Measurements from ENCODE around the gene AK1. TPM values are rescaled to one million over a fixed set of nuclear protein-coding genes. Genes with fewer than 3 reads are reported as not detected.

AK1 gene
- total and polyA plus RNA-seq, 9 of the 15 experiments (the other 6 are each of a cell fraction or from before 2014, with no cell fraction given), result 10.1 to 71.8 (median 39.0) TPM

DNA sequence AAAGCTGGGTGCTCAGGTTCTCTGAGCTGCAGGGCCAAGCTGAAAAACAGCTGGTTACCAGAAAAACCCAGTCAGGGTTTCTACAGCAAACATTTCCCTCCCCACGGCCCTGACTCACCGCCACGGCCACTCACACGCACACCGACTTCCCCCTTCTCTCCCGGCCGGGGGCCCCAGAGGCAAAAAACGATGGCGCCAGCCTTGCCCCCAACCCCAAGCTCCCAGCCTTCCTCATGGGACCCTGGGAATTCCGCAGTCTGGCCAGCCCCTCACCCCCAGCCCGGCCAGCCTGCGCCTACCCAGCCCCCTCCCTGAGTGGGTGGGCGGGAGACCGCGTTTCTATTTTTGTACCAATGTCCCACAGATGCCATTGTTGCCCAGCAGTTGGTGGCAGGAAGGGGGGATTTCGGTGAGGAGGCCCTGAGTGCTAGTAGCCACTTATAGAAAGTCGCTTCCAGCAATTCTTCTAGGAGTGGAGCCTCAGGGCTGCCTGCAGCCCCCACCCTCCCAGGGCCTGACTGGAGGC, 41.4 kb downstream of the AK1 start (continued):
- TF ChIP-seq, protein P1, sequence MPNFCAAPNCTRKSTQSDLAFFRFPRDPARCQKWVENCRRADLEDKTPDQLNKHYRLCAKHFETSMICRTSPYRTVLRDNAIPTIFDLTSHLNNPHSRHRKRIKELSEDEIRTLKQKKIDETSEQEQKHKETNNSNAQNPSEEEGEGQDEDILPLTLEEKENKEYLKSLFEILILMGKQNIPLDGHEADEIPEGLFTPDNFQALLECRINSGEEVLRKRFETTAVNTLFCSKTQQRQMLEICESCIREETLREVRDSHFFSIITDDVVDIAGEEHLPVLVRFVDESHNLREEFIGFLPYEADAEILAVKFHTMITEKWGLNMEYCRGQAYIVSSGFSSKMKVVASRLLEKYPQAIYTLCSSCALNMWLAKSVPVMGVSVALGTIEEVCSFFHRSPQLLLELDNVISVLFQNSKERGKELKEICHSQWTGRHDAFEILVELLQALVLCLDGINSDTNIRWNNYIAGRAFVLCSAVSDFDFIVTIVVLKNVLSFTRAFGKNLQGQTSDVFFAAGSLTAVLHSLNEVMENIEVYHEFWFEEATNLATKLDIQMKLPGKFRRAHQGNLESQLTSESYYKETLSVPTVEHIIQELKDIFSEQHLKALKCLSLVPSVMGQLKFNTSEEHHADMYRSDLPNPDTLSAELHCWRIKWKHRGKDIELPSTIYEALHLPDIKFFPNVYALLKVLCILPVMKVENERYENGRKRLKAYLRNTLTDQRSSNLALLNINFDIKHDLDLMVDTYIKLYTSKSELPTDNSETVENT (CRISPR knock-in tag; IDR thresholded peaks at IDR 0.05), result no peak

DNA sequence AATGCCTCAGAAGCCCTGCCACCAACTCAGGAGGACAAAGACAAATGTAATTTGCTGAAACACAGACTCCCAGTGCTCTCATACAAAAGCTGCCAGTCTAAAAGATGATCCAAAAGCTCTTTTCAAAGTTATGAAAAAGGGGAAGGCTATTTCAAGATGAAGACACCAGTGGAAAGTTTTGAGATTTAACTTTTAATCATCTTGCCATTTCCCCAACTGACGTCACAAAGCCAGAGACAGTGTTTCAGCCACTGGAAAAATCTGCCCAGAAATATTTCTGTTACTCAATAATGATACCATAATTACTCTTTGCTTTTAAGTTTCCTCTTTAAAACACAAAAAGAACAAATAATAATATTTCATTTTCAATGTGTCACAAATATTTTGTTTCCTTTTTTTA, 43.9 kb downstream of the AK1 start:
- Histone ChIP-seq H3K4me2 (ENCODE audit: insufficient read depth, low read length) (no peak overlapping the region), H3K9me3 (replicated peaks; ENCODE audit: control insufficient read depth, insufficient read depth, low read depth, low read length) (no peaks in the 10 kb centered on the region), H3K79me2 (ENCODE audit: control insufficient read depth, insufficient read depth, low read length) (no peaks in the 10 kb centered on the region), H3K9ac (ENCODE audit: insufficient read depth in 1 of 2, low read depth in 2 of 2, low read length in 2 of 2) (no peak overlapping the region), H3K4me1 (replicated peaks in 1 of 2; ENCODE audit: control insufficient read depth in 2 of 2, insufficient read depth in 2 of 2, low read length in 2 of 2) (peaks cover 8 to 22% of the 10 kb centered on the region in 2 experiments), H3K36me3 (ENCODE audit: control insufficient read depth, insufficient read depth, low read length) (no peaks in the 10 kb centered on the region), H3K4me3 (no peak overlapping the region), H3K9me1 (ENCODE audit: control insufficient read depth, insufficient read depth, low read length) (no peaks in the 10 kb centered on the region), H4K20me1 (replicated peaks; ENCODE audit: control insufficient read depth, insufficient read depth, low read length) (no peaks in the 10 kb centered on the region), H3K27ac (ENCODE audit: extremely low read depth, low read depth, low read length) (no peak overlapping the region), H3K27me3 (ENCODE audit: control insufficient read depth in 2 of 2, insufficient read depth in 2 of 2, low read length in 2 of 2) (no peaks in the 10 kb centered on the region), H2AFZ (ENCODE audit: low read depth, low read length) (no peak overlapping the region)
- ChIA-PET CTCF (ENCODE audit: low intra/inter-chr PET ratio) (no interaction called here), POLR2A (no interaction called here)
- intact Hi-C loops (cut with micrococcal nuclease) (no loop called here), in situ Hi-C loops (cut with MboI) (no loop called here)
- 18% methylated on average over 1 of the region's 1 CpG for WGBS (ENCODE audit: insufficient coverage, low coverage, missing lambda C conversion rate)
- TF ChIP-seq ZNF436 (CRISPR knock-in tag; IDR thresholded peaks at IDR 0.05) (no peak), HES1 (IDR thresholded peaks at IDR 0.05; ENCODE audit: low read depth) (no peak), DMBX1 (CRISPR knock-in tag; IDR thresholded peaks at IDR 0.05; ENCODE audit: borderline replicate concordance) (no peak), E2F3 (CRISPR knock-in tag; IDR thresholded peaks at IDR 0.05) (no peak)
- DNase-seq (ENCODE audit: extremely low read depth in 1 of 4, low spot score in 3 of 4) (no peak), ATAC-seq (no peak), FAIRE-seq (no peak)
- BruUV-seq (replicated peaks), result no TSS peak
